ENCODE data around the gene SLCO2B1.

Gene SLCO2B1

GRCh38 chr11:75114465-75114864, 36.4 kb upstream of the SLCO2B1 start (continued):
- TF ChIP-seq ZSCAN4 (tag by site-specific recombination; IDR thresholded peaks at IDR 0.05) (no peak), ZSCAN23 (tag by site-specific recombination; IDR thresholded peaks at IDR 0.05) (no peak), ZNF223 (tag by site-specific recombination; IDR thresholded peaks at IDR 0.05) (no peak), ZNF112 (tag by site-specific recombination; IDR thresholded peaks at IDR 0.05) (no peak), TSHZ1 (tag by site-specific recombination; IDR thresholded peaks at IDR 0.05; ENCODE audit: borderline replicate concordance) (no peak)

- Histone ChIP-seq H3K36me3 (ENCODE audit: control insufficient read depth in 2 of 2, insufficient read depth in 1 of 2, low read length in 2 of 2) (no peaks in the 10 kb centered on the region), H3K4me1 (ENCODE audit: control insufficient read depth, insufficient read depth, low read length) (no peaks in the 10 kb centered on the region), H3K9me3 (ENCODE audit: control insufficient read depth, insufficient read depth, low read depth, low read length) (no peaks in the 10 kb centered on the region), H3K4me3 (ENCODE audit: low read depth, low read length) (no peak overlapping the region), H3K27ac (ENCODE audit: extremely low read depth, low read depth, low read length) (no peak overlapping the region)
- ChIA-PET POLR2A (no interaction called here), CTCF (interaction anchor here (0.7 to 1.6 kb wide), 3 partner anchors 22 to 130 kb away, joined by 3 to 5 read pairs (median 4); no protein-coding TSS in a partner anchor)
- TF ChIP-seq ZBTB48 (tag by site-specific recombination; IDR thresholded peaks at IDR 0.05) (no peak), ZBTB10 (tag by site-specific recombination; IDR thresholded peaks at IDR 0.05) (no peak), ZNF692 (tag by site-specific recombination; IDR thresholded peaks at IDR 0.05) (no peak)
Measured at GRCh38 chr11:75118577-75118976, 32.3 kb upstream of the SLCO2B1 start.

GRCh38 chr11:75126564-75126963, 24.3 kb upstream of the SLCO2B1 start:
- ChIA-PET POLR2A (no interaction called here), CTCF (interaction anchor here (1.0 to 9.3 kb wide), 2 partner anchors 15 to 118 kb away, joined by 3 to 73 read pairs; no protein-coding TSS in a partner anchor)
- H3K4me1 ChIP-seq (ENCODE audit: control insufficient read depth, insufficient read depth, low read length), result no peaks in the 10 kb centered on the region
- H3K4me3 ChIP-seq (ENCODE audit: low read depth, low read length), result no peak overlapping the region
- no peaks in the 10 kb centered on the region for H3K36me3 ChIP-seq (ENCODE audit: control insufficient read depth in 2 of 2, insufficient read depth in 1 of 2, low read length in 2 of 2)
- H3K9me3 ChIP-seq (ENCODE audit: control insufficient read depth, insufficient read depth, low read depth, low read length), result no peaks in the 10 kb centered on the region
- H3K27ac ChIP-seq (ENCODE audit: extremely low read depth, low read depth, low read length), result no peak overlapping the region
- no peak for TF ChIP-seq ZNF169 (tag by site-specific recombination; IDR thresholded peaks at IDR 0.05)
- no peak for TF ChIP-seq ZNF555 (tag by site-specific recombination; conservative IDR thresholded peaks at IDR 0.05)
- no peak for TF ChIP-seq ZNF157 (tag by site-specific recombination; IDR thresholded peaks at IDR 0.05)
- no peak for TF ChIP-seq ZNF843 (tag by site-specific recombination; IDR thresholded peaks at IDR 0.05)
- TF ChIP-seq ZNF645 (tag by site-specific recombination; IDR thresholded peaks at IDR 0.05), result no peak
- TF ChIP-seq BCL6B (tag by site-specific recombination; IDR thresholded peaks at IDR 0.05), result no peak
- no peak for TF ChIP-seq REPIN1 (tag by site-specific recombination; IDR thresholded peaks at IDR 0.05; ENCODE audit: low read depth)
- TF ChIP-seq KLF17 (tag by site-specific recombination; IDR thresholded peaks at IDR 0.05), result no peak
- no peak for TF ChIP-seq ZNF501 (tag by site-specific recombination; IDR thresholded peaks at IDR 0.05)
- no peak for TF ChIP-seq ZNF311 (tag by site-specific recombination; IDR thresholded peaks at IDR 0.05; ENCODE audit: borderline replicate concordance)

All from HEK293 (cell line).